ENCODE data around the gene TMEM33.

GRCh38 chr4:41990365-41991111, 55.3 kb downstream of the TMEM33 start, which contains the start of gene SLC30A9:
- peak; percentile 38; the same call in 1 of the 2 replicates for TF ChIP-seq CTCF (conservative IDR thresholded peaks at IDR 0.05)
- TF ChIP-seq EZH2 (IDR thresholded peaks at IDR 0.05; ENCODE audit: low read depth), result no peak

Measured in PC-9 (cell line).